H9 (cell line): ENCODE data around the gene SREBF2. TPM values are rescaled to one million over a fixed set of nuclear protein-coding genes. Genes with fewer than 3 reads are reported as not detected.

Source experiments
- DNase-seq: peaks from one replicate; pipeline ENCODE4 v3.0.0-alpha.2; 2017
- H2AFZ ChIP-seq: one replicate; pipeline ENCODE4 v1.6.1; 2013; ENCODE audit warnings: mild to moderate bottlenecking, low read length, control low read depth, moderate library complexity
- H2AK5ac ChIP-seq: 2 replicates; pipeline ENCODE4 v1.6.1; 2013; ENCODE audit warnings: low read length, control low read depth, mixed read lengths; ENCODE audit not compliant: insufficient read length
- H2BK120ac ChIP-seq: one replicate; pipeline ENCODE4 v1.6.1; 2013; ENCODE audit warnings: low read depth, mild to moderate bottlenecking, low read length, control low read depth, inconsistent platforms; ENCODE audit not compliant: poor library complexity, severe bottlenecking
- H2BK12ac ChIP-seq: 2 replicates; pipeline ENCODE4 v1.6.1; 2013; ENCODE audit warnings: low read length, control low read depth, mixed read lengths, low read depth; ENCODE audit not compliant: insufficient read length
- H2BK15ac ChIP-seq: 2 replicates; pipeline ENCODE4 v1.6.1; 2013; ENCODE audit warnings: low read depth, low read length, control low read depth
- H2BK20ac ChIP-seq: one replicate; pipeline ENCODE4 v1.6.1; 2013; ENCODE audit warnings: low read depth, mild to moderate bottlenecking, low read length, control low read depth, inconsistent platforms; ENCODE audit not compliant: poor library complexity, severe bottlenecking
- H2BK5ac ChIP-seq: 2 replicates; pipeline ENCODE4 v1.6.1; 2013; ENCODE audit warnings: low read length, control low read depth, mixed read lengths; ENCODE audit not compliant: insufficient read length
- H3K14ac ChIP-seq: 2 replicates; pipeline ENCODE4 v1.6.1; 2013; ENCODE audit warnings: low read length, control low read depth; ENCODE audit not compliant: insufficient read depth
- H3K18ac ChIP-seq: 2 replicates; pipeline ENCODE4 v1.6.1; 2013; ENCODE audit warnings: low read depth, mild to moderate bottlenecking, mixed read lengths, low read length, control low read depth; ENCODE audit not compliant: insufficient read length
- H3K23ac ChIP-seq: 2 replicates; pipeline ENCODE4 v1.6.1; 2013; ENCODE audit warnings: low read length, control low read depth, mixed read lengths, low read depth; ENCODE audit not compliant: insufficient read length
- H3K23me2 ChIP-seq: 2 replicates; pipeline ENCODE4 v1.6.1; 2013; ENCODE audit warnings: low read depth, mild to moderate bottlenecking, mixed read lengths, low read length, control low read depth; ENCODE audit not compliant: insufficient read length, poor library complexity, severe bottlenecking
- H3K27ac ChIP-seq: 2 replicates; pipeline ENCODE4 v1.5.1; 2013; ENCODE audit warnings: low read length, control low read depth, mixed read lengths, low read depth; ENCODE audit not compliant: insufficient read length
- H3K27me3 ChIP-seq: 2 replicates; pipeline ENCODE4 v1.6.1; 2013; ENCODE audit warnings: low read length, control low read depth, inconsistent platforms; ENCODE audit not compliant: insufficient read depth
- H3K4ac ChIP-seq: 2 replicates; pipeline ENCODE4 v1.6.1; 2013; ENCODE audit warnings: low read depth, mild to moderate bottlenecking, control low read depth, inconsistent platforms, low read length, moderate library complexity
- H3K4me1 ChIP-seq: 2 replicates; pipeline ENCODE4 v1.6.1; 2013; ENCODE audit warnings: low read length, control low read depth, inconsistent platforms; ENCODE audit not compliant: insufficient read depth
- H3K4me2 ChIP-seq: 2 replicates; pipeline ENCODE4 v1.6.1; 2013; ENCODE audit warnings: low read length, control low read depth, mixed read lengths; ENCODE audit not compliant: insufficient read length, insufficient read depth
- H3K56ac ChIP-seq: 2 replicates; pipeline ENCODE4 v1.6.1; 2013; ENCODE audit warnings: low read depth, mild to moderate bottlenecking, mixed read lengths, low read length, control low read depth; ENCODE audit not compliant: insufficient read length
- H3K79me1 ChIP-seq: 2 replicates; pipeline ENCODE4 v1.6.1; 2013; ENCODE audit warnings: low read depth, mild to moderate bottlenecking, moderate library complexity, low read length, control low read depth, inconsistent platforms; ENCODE audit not compliant: insufficient read depth, poor library complexity, severe bottlenecking
- H3K79me2 ChIP-seq: 2 replicates; pipeline ENCODE4 v1.6.1; 2013; ENCODE audit warnings: low read length, control low read depth, inconsistent platforms; ENCODE audit not compliant: insufficient read depth
- H3K9ac ChIP-seq: 2 replicates; pipeline ENCODE4 v1.6.1; 2013; ENCODE audit warnings: low read length, control low read depth, mixed read lengths; ENCODE audit not compliant: insufficient read length; ENCODE audit errors: extremely low read depth
- H3K9me3 ChIP-seq: one replicate; pipeline ENCODE4 v1.6.1; 2013; ENCODE audit warnings: low read depth, low read length, inconsistent platforms; ENCODE audit not compliant: control insufficient read depth
- H3T11ph ChIP-seq: one replicate; pipeline ENCODE4 v1.6.1; 2013; ENCODE audit warnings: mild to moderate bottlenecking, low read length, control low read depth, inconsistent platforms
- H4K20me1 ChIP-seq: one replicate; pipeline ENCODE4 v1.6.1; 2013; ENCODE audit not compliant: control insufficient read depth, insufficient read length, insufficient read depth
- H4K5ac ChIP-seq: 2 replicates; pipeline ENCODE4 v1.6.1; 2013; ENCODE audit warnings: low read depth, mild to moderate bottlenecking, mixed read lengths, low read length, control low read depth; ENCODE audit not compliant: insufficient read length
- H4K8ac ChIP-seq: replicated peaks from 2 replicates; pipeline ENCODE4 v1.6.1; 2013; ENCODE audit warnings: low read length, control low read depth, mixed read lengths, low read depth; ENCODE audit not compliant: insufficient read length
- H4K91ac ChIP-seq: 2 replicates; pipeline ENCODE4 v1.6.1; 2013; ENCODE audit warnings: low read depth, mild to moderate bottlenecking, moderate library complexity, mixed read lengths, low read length, control low read depth; ENCODE audit not compliant: insufficient read length
- H3K27ac Mint-ChIP-seq, 3 experiments: 2 replicates in 2 of 3; 3 replicates in 1 of 3; pipeline ENCODE4 v1.8.0; 2020 to 2021; ENCODE audit warnings: mixed read lengths in 3 of 3, mild to moderate bottlenecking in 1 of 3, moderate library complexity in 1 of 3
- H3K27me3 Mint-ChIP-seq: 2 replicates; pipeline ENCODE4 v1.8.0; 2021; ENCODE audit warnings: low read depth, mild to moderate bottlenecking, moderate library complexity, mixed read lengths
- H3K36me3 Mint-ChIP-seq, 3 experiments: 2 replicates in 2 of 3; 3 replicates in 1 of 3; pipeline ENCODE4 v1.8.0; 2020 to 2021; ENCODE audit warnings: low read depth in 3 of 3, mixed read lengths in 3 of 3; ENCODE audit not compliant: insufficient read depth in 1 of 3
- H3K4me1 Mint-ChIP-seq, 2 experiments: 2 replicates each; pipeline ENCODE4 v1.8.0; 2020; ENCODE audit warnings: mixed read lengths in 2 of 2
- H3K4me3 Mint-ChIP-seq, 2 experiments: 2 replicates in 1 of 2; 3 replicates in 1 of 2; pipeline ENCODE4 v1.8.0; 2020 to 2021; ENCODE audit warnings: mild to moderate bottlenecking in 2 of 2, mixed read lengths in 2 of 2, moderate library complexity in 1 of 2
- H3K9me3 Mint-ChIP-seq, 2 experiments: 2 replicates in 1 of 2; 3 replicates in 1 of 2; pipeline ENCODE4 v1.8.0; 2020; ENCODE audit warnings: mild to moderate bottlenecking in 2 of 2, mixed read lengths in 2 of 2, moderate library complexity in 1 of 2
- CTCF ChIP-seq: fragments of 200-600 bp; sonication (generic); conservative IDR thresholded peaks from 3 replicates; pipeline ENCODE4 v1.8.0; 2021; ENCODE audit warnings: antibody characterized with exemption, mild to moderate bottlenecking
- WGBS: extraction: QIAGEN DNeasy Blood & Tissue Kit; methylation state at CpG from one replicate; pipeline ENCODE4 v1.1.7; 2013; ENCODE audit warnings: missing lambda C conversion rate, low lambda C conversion rate, mixed read lengths; ENCODE audit not compliant: insufficient read length; ENCODE audit errors: extremely low coverage; 5-methylcytosine and 5-hydroxymethylcytosine counted together
- total RNA-seq: library from RNA; stranded (reverse); gene quantifications from 2 replicates; pipeline ENCODE4 v1.2.1, GENCODE V29; 2021

Gene SREBF2
- total RNA-seq, 1 experiment from 2014 or later, result 146 TPM

- Mint-ChIP-seq H3K27me3 (peaks cover 12% of the 10 kb centered on the region), H3K36me3 (peaks cover 15 to 29% (median 28%) of the 10 kb centered on the region in 3 experiments; a peak in 6 of 7 replicates), H3K9me3 (no peaks in the 10 kb centered on the region), H3K27ac (no peak overlapping the region), H3K4me1 (peaks cover 2 to 3% of the 10 kb centered on the region in 2 experiments; a peak in 3 of 4 replicates), H3K4me3 (no peak overlapping the region)
- H2BK20ac ChIP-seq, result no peak overlapping the region
- no peak overlapping the region for H3T11ph ChIP-seq
- no peak overlapping the region for H3K27ac ChIP-seq
- no peaks in the 10 kb centered on the region for H3K9me3 ChIP-seq
- TF ChIP-seq CTCF, result no peak
- no peak overlapping the region for H4K8ac ChIP-seq
- H4K20me1 ChIP-seq, result no peaks in the 10 kb centered on the region
- H2AK5ac ChIP-seq, result no peak overlapping the region
- no peak overlapping the region for H4K5ac ChIP-seq
- H3K18ac ChIP-seq, result no peak overlapping the region
- H3K27me3 ChIP-seq, result no peaks in the 10 kb centered on the region
- H3K23me2 ChIP-seq, result no peaks in the 10 kb centered on the region
- no peak overlapping the region for H3K23ac ChIP-seq
- no peak overlapping the region for H2BK15ac ChIP-seq
- no peak overlapping the region for H2BK12ac ChIP-seq
- no peak overlapping the region for H2AFZ ChIP-seq
- no CpG with 5 or more reads among the region's 17 CpGs for WGBS
- no peak overlapping the region for H4K91ac ChIP-seq
- H3K4me1 ChIP-seq, result no peaks in the 10 kb centered on the region
- no peaks in the 10 kb centered on the region for H3K79me1 ChIP-seq
- no peak for DNase-seq
- no peaks in the 10 kb centered on the region for H3K79me2 ChIP-seq
- H2BK5ac ChIP-seq, result no peak overlapping the region
- H3K14ac ChIP-seq, result no peak overlapping the region; the same call in 1 of the 2 replicates
- no peak overlapping the region for H3K56ac ChIP-seq
- H3K9ac ChIP-seq, result no peak overlapping the region
- H2BK120ac ChIP-seq, result no peak overlapping the region
- no peak overlapping the region for H3K4me2 ChIP-seq
- no peak overlapping the region for H3K4ac ChIP-seq
Observed at GRCh38 chr22:41934284-41935014, 101.5 kb downstream of the SREBF2 start.
